ENCODE measurements around the gene GTPBP10. TPM values are rescaled to one million over a fixed set of nuclear protein-coding genes. Genes with fewer than 3 reads are reported as not detected.

Gene GTPBP10
- total and polyA plus RNA-seq, 2 of the 13 experiments (the other 11 are each of a cell fraction or from before 2014, with no cell fraction given) = 13.3 to 38.7 TPM

DNA sequence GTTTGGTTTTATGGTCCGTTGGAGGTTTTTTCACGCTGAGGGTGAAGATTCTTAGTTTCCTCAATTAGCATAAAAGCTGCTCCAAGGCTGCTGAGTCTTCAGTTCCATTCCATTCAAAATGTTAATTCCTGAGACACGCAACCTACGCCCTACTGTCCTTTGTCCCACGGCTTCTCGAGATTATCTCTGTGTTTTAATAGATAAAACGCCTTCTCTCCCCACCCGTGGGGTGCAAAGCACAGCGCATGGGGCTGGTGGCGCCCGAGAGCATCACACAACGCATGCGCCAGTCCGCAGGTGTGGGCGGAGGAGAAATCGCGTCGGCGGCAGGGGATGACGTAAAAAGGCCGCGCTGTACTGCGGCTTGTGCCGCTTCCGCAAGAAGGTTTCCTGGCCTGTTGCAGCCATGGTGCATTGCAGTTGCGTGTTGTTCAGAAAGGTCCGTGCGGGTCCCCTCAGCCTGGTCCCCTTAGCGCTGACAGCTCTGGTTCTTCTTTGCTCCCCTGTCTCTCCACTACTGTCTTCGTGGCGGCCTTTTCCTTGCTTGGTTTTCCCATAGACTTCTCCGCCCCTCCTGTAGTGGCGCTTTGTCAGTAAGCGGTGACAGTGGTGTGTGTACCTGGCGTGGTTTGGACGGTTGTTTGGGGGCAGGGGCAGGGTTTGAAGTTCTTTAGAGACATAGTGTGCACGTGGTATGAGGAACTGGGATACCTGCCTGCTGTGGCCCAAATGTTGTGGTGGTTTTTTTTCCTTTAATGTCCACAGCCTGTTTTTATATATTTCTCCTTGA is at the start of gene GTPBP10 (continued):
- TF ChIP-seq ZNF350 (CRISPR knock-in tag; IDR thresholded peaks at IDR 0.05; ENCODE audit: borderline replicate concordance, low read depth) = peak; percentile 83; the same call in 1 of the 2 replicates
- TF ChIP-seq, protein P1, sequence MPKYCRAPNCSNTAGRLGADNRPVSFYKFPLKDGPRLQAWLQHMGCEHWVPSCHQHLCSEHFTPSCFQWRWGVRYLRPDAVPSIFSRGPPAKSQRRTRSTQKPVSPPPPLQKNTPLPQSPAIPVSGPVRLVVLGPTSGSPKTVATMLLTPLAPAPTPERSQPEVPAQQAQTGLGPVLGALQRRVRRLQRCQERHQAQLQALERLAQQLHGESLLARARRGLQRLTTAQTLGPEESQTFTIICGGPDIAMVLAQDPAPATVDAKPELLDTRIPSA (CRISPR knock-in tag; IDR thresholded peaks at IDR 0.05; ENCODE audit: borderline replicate concordance) = peak; percentile 58; the same call in 1 of the 2 replicates
- TF ChIP-seq ZNF790 (CRISPR knock-in tag; IDR thresholded peaks at IDR 0.05; ENCODE audit: borderline replicate concordance) = peak; percentile 46; the same call in 1 of the 2 replicates
- TF ChIP-seq MED13 (CRISPR knock-in tag; IDR thresholded peaks at IDR 0.05) = 0 out of 2 replicates have a peak, but pooled peaks have one; percentile 32
- no peak for TF ChIP-seq MBD4 (IDR thresholded peaks at IDR 0.05; ENCODE audit: borderline replicate concordance, low read length)
- no peak for TF ChIP-seq ZNF124 (CRISPR knock-in tag; IDR thresholded peaks at IDR 0.05)
- 0 out of 2 replicates have a peak, but pooled peaks have one; percentile 47 for TF ChIP-seq KLF13 (CRISPR knock-in tag; IDR thresholded peaks at IDR 0.05)
- peak; percentile 34; the same call in 1 of the 2 replicates for TF ChIP-seq HNF4A (CRISPR knock-in tag; IDR thresholded peaks at IDR 0.05)
- TF ChIP-seq BCL6 (CRISPR knock-in tag; IDR thresholded peaks at IDR 0.05) = peak; percentile 27; the same call in 1 of the 2 replicates
- TF ChIP-seq ZNF616 (CRISPR knock-in tag; IDR thresholded peaks at IDR 0.05; ENCODE audit: low read depth) = peak; percentile 43; the same call in 1 of the 2 replicates
- TF ChIP-seq MXI1 (IDR thresholded peaks at IDR 0.05; ENCODE audit: borderline replicate concordance, low read depth, low read length) = peak; percentile 89; the same call in 1 of the 3 replicates
- no peak for TF ChIP-seq ZNF713 (CRISPR knock-in tag; IDR thresholded peaks at IDR 0.05)
- no peak for TF ChIP-seq ONECUT2 (CRISPR knock-in tag; IDR thresholded peaks at IDR 0.05)
- 0 out of 2 replicates have a peak, but pooled peaks have one; percentile 29 for TF ChIP-seq KLF12 (CRISPR knock-in tag; IDR thresholded peaks at IDR 0.05; ENCODE audit: borderline replicate concordance)
- TF ChIP-seq ZBTB3 (CRISPR knock-in tag; IDR thresholded peaks at IDR 0.05; ENCODE audit: borderline replicate concordance, low read depth) = no peak; the same call in 1 of the 2 replicates
- TF ChIP-seq RARG (CRISPR knock-in tag; IDR thresholded peaks at IDR 0.05; ENCODE audit: low read depth) = no peak
- TF ChIP-seq TBX3 (IDR thresholded peaks at IDR 0.05; ENCODE audit: borderline replicate concordance) = no peak
- TF ChIP-seq, protein P2, sequence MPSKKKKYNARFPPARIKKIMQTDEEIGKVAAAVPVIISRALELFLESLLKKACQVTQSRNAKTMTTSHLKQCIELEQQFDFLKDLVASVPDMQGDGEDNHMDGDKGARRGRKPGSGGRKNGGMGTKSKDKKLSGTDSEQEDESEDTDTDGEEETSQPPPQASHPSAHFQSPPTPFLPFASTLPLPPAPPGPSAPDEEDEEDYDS (CRISPR knock-in tag; IDR thresholded peaks at IDR 0.05) = peak; percentile 70
- TF ChIP-seq, protein P3, sequence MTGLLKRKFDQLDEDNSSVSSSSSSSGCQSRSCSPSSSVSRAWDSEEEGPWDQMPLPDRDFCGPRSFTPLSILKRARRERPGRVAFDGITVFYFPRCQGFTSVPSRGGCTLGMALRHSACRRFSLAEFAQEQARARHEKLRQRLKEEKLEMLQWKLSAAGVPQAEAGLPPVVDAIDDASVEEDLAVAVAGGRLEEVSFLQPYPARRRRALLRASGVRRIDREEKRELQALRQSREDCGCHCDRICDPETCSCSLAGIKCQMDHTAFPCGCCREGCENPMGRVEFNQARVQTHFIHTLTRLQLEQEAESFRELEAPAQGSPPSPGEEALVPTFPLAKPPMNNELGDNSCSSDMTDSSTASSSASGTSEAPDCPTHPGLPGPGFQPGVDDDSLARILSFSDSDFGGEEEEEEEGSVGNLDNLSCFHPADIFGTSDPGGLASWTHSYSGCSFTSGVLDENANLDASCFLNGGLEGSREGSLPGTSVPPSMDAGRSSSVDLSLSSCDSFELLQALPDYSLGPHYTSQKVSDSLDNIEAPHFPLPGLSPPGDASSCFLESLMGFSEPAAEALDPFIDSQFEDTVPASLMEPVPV (CRISPR knock-in tag; IDR thresholded peaks at IDR 0.05) = peak; percentile 88; the same call in 1 of the 2 replicates
- TF ChIP-seq, protein P4, sequence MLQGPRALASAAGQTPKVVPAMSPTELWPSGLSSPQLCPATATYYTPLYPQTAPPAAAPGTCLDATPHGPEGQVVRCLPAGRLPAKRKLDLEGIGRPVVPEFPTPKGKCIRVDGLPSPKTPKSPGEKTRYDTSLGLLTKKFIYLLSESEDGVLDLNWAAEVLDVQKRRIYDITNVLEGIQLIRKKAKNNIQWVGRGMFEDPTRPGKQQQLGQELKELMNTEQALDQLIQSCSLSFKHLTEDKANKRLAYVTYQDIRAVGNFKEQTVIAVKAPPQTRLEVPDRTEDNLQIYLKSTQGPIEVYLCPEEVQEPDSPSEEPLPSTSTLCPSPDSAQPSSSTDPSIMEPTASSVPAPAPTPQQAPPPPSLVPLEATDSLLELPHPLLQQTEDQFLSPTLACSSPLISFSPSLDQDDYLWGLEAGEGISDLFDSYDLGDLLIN (CRISPR knock-in tag; IDR thresholded peaks at IDR 0.05; ENCODE audit: borderline replicate concordance) = no peak
- TF ChIP-seq, protein P5, sequence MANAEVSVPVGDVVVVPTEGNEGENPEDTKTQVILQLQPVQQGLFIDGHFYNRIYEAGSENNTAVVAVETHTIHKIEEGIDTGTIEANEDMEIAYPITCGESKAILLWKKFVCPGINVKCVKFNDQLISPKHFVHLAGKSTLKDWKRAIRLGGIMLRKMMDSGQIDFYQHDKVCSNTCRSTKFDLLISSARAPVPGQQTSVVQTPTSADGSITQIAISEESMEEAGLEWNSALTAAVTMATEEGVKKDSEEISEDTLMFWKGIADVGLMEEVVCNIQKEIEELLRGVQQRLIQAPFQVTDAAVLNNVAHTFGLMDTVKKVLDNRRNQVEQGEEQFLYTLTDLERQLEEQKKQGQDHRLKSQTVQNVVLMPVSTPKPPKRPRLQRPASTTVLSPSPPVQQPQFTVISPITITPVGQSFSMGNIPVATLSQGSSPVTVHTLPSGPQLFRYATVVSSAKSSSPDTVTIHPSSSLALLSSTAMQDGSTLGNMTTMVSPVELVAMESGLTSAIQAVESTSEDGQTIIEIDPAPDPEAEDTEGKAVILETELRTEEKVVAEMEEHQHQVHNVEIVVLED (CRISPR knock-in tag; IDR thresholded peaks at IDR 0.05; ENCODE audit: borderline replicate concordance) = peak; percentile 89
- TF ChIP-seq CEBPG (CRISPR knock-in tag; IDR thresholded peaks at IDR 0.05) = peak; percentile 76
- no peak for TF ChIP-seq JDP2 (CRISPR knock-in tag; IDR thresholded peaks at IDR 0.05; ENCODE audit: borderline replicate concordance)
